ENCODE data around the gene XPR1. TPM values are rescaled to one million over a fixed set of nuclear protein-coding genes. Genes with fewer than 3 reads are reported as not detected.

XPR1 gene
- total and polyA plus RNA-seq, 10 of the 15 experiments (the other 5 are each of a cell fraction or from before 2014, with no cell fraction given): 1.1 to 33.9 (median 11.3) TPM

DNA sequence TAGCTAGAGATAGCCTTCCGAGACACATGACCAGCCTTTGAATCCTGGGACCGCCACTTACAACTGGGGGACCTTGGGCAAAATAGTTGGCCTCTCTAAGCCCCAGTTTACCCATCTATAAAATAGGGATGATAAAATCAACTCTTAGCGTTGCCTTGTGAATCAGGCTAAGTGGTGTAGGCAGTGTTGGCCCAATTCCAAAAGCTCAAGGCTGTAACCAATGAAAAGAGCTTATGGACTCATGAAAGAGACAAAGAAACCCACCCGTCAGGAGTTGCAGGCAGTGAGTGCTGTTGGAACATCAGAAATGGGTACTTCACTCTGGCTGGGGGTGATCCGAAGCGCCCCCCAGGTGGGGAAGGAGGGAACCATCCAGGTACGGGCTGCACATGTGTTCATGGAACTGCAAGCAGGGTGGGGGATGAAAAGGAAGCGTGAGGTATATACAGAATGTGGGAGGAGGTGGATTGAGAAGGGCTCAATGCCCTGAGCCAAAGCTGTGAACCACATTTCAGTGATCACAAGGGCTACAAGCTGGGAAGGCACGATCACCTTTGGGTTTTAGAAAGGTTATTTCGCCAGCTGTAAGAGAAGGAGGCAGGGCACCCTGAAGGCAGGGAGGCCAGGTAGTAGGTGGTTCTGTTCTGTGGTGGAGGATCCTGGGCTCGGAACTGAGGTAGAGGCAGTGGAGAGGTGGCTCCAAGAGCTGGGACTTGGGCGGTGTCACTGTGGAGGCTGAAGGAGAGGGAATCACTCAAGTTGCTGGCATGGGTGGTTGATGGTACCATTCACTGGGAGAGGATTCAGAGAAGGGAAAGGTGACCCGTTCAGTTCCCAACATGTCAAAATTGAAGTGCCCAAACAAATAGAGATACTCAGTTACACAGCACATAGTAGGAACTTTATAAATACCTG, 269.5 kb downstream of the XPR1 start:
- Histone ChIP-seq H4K20me1 (ENCODE audit: control insufficient read depth, insufficient read depth) (no peaks in the 10 kb centered on the region), H3K9ac (ENCODE audit: control insufficient read depth, insufficient read depth, low read length) (no peak overlapping the region), H3K4me3 (no peak overlapping the region), H3K79me2 (ENCODE audit: control insufficient read depth, insufficient read depth, low read length) (no peaks in the 10 kb centered on the region), H3K27ac (ENCODE audit: control insufficient read depth, insufficient read depth) (no peak overlapping the region), H3K27me3 (replicated peaks in 1 of 2; ENCODE audit: control insufficient read depth in 2 of 2, insufficient read depth in 2 of 2, low read length in 1 of 2) (no peaks in the 10 kb centered on the region), H3K9me3 (replicated peaks; ENCODE audit: control insufficient read depth, insufficient read depth, low read length) (no peaks in the 10 kb centered on the region; the same call in 1 of the 3 replicates), H3K4me2 (ENCODE audit: control insufficient read depth, insufficient read depth) (no peak overlapping the region), H3K4me1 (ENCODE audit: control insufficient read depth, insufficient read depth, low read length) (no peaks in the 10 kb centered on the region), H2AFZ (ENCODE audit: control insufficient read depth, low read depth, low read length) (no peak overlapping the region), H3K36me3 (ENCODE audit: control insufficient read depth in 2 of 2, insufficient read depth in 2 of 2, low read length in 1 of 2) (no peaks in the 10 kb centered on the region)
- POLR2A ChIA-PET: interaction anchor here (0.7 to 1.5 kb wide), 3 partner anchors 12 to 137 kb away, joined by 3 to 4 read pairs (median 3); no protein-coding TSS in a partner anchor
- 59% methylated on average over 13 of the region's 13 CpGs for WGBS (ENCODE audit: insufficient coverage, insufficient replicate concordance, low lambda C conversion rate, missing lambda C conversion rate)
- ATAC-seq: no peak
- DNase-seq (ENCODE audit: low read depth, low spot score): no peak
- TF ChIP-seq, protein P1, sequence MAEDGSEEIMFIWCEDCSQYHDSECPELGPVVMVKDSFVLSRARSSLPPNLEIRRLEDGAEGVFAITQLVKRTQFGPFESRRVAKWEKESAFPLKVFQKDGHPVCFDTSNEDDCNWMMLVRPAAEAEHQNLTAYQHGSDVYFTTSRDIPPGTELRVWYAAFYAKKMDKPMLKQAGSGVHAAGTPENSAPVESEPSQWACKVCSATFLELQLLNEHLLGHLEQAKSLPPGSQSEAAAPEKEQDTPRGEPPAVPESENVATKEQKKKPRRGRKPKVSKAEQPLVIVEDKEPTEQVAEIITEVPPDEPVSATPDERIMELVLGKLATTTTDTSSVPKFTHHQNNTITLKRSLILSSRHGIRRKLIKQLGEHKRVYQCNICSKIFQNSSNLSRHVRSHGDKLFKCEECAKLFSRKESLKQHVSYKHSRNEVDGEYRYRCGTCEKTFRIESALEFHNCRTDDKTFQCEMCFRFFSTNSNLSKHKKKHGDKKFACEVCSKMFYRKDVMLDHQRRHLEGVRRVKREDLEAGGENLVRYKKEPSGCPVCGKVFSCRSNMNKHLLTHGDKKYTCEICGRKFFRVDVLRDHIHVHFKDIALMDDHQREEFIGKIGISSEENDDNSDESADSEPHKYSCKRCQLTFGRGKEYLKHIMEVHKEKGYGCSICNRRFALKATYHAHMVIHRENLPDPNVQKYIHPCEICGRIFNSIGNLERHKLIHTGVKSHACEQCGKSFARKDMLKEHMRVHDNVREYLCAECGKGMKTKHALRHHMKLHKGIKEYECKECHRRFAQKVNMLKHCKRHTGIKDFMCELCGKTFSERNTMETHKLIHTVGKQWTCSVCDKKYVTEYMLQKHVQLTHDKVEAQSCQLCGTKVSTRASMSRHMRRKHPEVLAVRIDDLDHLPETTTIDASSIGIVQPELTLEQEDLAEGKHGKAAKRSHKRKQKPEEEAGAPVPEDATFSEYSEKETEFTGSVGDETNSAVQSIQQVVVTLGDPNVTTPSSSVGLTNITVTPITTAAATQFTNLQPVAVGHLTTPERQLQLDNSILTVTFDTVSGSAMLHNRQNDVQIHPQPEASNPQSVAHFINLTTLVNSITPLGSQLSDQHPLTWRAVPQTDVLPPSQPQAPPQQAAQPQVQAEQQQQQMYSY (CRISPR knock-in tag; IDR thresholded peaks at IDR 0.05): no peak
- TF ChIP-seq, protein P2, sequence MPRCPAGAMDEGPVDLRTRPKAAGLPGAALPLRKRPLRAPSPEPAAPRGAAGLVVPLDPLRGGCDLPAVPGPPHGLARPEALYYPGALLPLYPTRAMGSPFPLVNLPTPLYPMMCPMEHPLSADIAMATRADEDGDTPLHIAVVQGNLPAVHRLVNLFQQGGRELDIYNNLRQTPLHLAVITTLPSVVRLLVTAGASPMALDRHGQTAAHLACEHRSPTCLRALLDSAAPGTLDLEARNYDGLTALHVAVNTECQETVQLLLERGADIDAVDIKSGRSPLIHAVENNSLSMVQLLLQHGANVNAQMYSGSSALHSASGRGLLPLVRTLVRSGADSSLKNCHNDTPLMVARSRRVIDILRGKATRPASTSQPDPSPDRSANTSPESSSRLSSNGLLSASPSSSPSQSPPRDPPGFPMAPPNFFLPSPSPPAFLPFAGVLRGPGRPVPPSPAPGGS (IDR thresholded peaks at IDR 0.05; ENCODE audit: borderline replicate concordance, insufficient read depth, low read depth, low read length, poor library complexity, severe bottlenecking): no peak
- no peak for TF ChIP-seq MEF2B (IDR thresholded peaks at IDR 0.05; ENCODE audit: partially characterized antibody, poor library complexity, severe bottlenecking)
- no peak for TF ChIP-seq CBX3 (IDR thresholded peaks at IDR 0.05; ENCODE audit: borderline replicate concordance, low read depth)
- TF ChIP-seq, protein P3, sequence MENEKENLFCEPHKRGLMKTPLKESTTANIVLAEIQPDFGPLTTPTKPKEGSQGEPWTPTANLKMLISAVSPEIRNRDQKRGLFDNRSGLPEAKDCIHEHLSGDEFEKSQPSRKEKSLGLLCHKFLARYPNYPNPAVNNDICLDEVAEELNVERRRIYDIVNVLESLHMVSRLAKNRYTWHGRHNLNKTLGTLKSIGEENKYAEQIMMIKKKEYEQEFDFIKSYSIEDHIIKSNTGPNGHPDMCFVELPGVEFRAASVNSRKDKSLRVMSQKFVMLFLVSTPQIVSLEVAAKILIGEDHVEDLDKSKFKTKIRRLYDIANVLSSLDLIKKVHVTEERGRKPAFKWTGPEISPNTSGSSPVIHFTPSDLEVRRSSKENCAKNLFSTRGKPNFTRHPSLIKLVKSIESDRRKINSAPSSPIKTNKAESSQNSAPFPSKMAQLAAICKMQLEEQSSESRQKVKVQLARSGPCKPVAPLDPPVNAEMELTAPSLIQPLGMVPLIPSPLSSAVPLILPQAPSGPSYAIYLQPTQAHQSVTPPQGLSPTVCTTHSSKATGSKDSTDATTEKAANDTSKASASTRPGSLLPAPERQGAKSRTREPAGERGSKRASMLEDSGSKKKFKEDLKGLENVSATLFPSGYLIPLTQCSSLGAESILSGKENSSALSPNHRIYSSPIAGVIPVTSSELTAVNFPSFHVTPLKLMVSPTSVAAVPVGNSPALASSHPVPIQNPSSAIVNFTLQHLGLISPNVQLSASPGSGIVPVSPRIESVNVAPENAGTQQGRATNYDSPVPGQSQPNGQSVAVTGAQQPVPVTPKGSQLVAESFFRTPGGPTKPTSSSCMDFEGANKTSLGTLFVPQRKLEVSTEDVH (IDR thresholded peaks at IDR 0.05; ENCODE audit: low read depth, partially characterized antibody): no peak
- TF ChIP-seq IRF4 (IDR thresholded peaks at IDR 0.05; ENCODE audit: low read depth, low read length): no peak
- TF ChIP-seq LARP7 (IDR thresholded peaks at IDR 0.05): no peak
- TF ChIP-seq WRNIP1 (IDR thresholded peaks at IDR 0.05; ENCODE audit: borderline replicate concordance, low read depth, low read length): no peak
- no peak for FAIRE-seq
- SMC1A ChIA-PET (ENCODE audit: uncharacterized antibody, unreplicated experiment): interaction anchor here (0.6 to 5.1 kb wide), 5 partner anchors 8 to 183 kb away, joined by 4 to 22 read pairs (median 6); no protein-coding TSS in a partner anchor
- intact Hi-C loops (cut with micrococcal nuclease; ENCODE audit: unreplicated experiment): no loop called here
- CTCF ChIA-PET: interaction anchor here (0.6 to 2.0 kb wide), 8 partner anchors 8 to 1526 kb away, joined by 3 to 10 read pairs (median 4); partner anchors contain the start of gene KIAA1614
- RAD21 ChIA-PET (ENCODE audit: unreplicated experiment): interaction anchor here (0.7 to 2.0 kb wide), 4 partner anchors 8 to 20 kb away, joined by 3 to 9 read pairs (median 3); no protein-coding TSS in a partner anchor
- no TSS peak for BruUV-seq (replicated peaks)
- in situ Hi-C loops (cut with MboI): no loop called here
